CD4-positive, alpha-beta T cell treated with Interleukin-4 for 4 hours (primary cell): Measurements from ENCODE around the gene HDAC11.
"Not testable (repeated sequence)": the region's sequence is repeated elsewhere in the genome, so short reads cannot be mapped to it uniquely, and the experiment has no call there.

Experiments used
- DNase-seq: peaks from one replicate; pipeline ENCODE4 v3.0.0-alpha.2; 2020

Gene HDAC11

DNA sequence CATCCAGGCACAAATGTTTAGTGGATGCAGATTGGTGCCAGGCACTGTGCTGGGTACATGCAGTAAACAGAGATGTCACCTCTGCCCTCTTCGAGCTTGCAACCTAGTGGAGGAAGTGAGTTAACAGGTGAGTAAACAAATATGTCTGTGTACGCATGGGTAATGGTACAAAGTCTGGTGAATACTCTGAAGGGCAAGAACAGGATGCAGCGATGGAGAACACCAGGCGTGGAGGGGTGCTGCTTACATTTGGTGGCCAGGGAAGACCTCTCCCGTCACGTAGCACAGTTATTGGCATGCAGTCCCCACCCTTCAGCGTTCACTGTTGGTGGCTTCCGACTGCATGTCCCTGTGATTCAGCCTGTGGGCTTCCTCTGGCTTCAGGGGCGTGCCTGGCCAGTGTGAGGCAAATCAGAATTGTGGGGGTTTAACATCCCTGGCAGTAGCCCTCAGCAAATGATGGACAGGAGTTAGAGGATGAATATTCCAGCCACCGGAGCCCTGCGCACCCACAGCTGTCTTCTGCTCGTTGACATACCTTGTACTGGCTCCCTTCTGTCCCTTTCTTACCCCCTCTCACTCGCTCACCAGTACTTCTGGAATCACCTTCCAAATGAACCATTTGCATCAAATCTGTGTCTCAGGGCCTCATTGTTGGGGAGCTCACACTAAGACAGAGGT, 9.1 kb upstream of the HDAC11 start:
- DNase-seq, result no peak

DNA sequence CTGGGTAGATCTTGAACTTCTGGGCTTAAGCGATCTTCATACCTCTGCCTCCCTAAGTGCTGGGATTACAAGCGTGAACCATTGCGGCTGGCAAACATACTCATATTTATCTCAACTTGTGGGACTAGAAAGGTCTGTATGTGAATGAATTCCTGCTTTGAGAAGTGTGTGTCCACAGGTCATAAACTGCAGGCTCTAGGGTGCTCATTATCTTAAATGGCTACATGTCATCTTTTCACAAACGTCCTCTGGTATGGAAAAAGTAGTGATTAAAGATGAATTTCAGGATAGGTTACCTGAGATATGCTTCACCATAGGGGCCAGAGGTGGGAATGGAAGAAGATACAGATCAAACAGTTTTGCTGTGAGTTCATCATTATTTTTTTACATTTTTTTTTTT, 7.8 kb upstream of the HDAC11 start:
- DNase-seq, result no peak

DNA sequence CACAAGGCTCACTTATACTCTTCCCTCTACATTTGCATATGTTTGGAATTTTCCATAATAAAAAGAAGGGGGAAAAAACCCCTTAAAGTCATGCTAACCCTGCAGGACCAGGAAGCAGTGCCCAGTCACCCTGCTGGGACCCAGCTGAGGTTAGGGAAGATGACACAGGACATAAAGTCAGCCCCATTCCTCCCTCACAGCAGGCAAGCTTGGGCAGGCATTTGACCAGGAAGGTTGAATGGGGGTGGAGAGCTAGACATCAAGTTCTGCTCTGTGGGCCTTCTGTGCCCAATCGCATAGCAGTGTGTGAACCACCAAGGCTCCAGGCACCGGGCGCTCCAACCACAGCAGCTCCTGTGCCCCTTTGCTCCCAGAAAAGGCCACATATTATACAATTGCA, 7.1 kb upstream of the HDAC11 start:
- no peak for DNase-seq

DNA sequence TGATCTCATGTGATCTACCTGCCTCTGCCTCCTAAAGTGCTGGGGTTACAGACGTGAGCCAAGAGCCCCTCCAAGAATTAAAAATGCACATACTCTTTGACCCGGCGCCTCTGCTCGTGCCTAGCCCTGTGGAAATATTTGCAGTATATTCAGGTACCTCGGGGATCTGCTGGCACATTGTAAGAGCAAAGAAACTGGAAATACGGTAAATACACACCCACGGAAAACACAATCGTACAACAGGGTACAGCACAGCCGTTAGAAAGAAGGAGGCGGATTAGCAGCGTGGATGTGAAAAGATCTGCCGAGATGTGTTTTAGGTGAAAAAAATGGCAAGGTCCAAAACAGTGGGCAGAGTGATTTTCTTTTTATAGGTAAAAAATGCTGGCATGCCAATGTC, 6.1 kb upstream of the HDAC11 start:
- DNase-seq, result no peak

DNA sequence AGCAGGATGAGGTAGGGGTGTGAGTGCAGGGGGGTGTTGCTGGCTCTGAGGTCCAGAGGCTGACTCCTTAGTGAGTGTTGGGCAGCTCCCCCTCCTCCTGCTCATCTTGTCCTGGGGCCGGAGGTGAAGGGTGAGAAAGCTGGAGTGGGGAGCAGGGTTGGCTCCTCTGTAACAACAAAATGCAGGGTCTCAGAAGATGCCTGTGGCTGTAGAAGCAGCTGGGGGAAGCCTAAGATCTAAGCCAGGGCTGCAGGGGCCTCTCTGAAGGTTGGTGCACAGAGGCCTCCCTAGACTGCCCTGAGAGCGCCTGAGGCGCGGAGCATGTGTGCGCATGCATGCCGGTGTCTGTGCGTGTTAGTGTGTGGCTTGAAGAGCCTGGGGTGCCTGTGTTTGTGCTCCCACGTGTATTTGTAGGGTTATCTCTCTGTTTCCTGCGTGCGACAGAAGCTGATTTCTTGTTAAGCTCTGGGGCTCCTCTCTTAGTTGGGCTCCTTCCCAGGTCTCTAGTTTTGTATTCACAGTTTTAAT, 5.3 kb upstream of the HDAC11 start:
- DNase-seq, result no peak

DNA sequence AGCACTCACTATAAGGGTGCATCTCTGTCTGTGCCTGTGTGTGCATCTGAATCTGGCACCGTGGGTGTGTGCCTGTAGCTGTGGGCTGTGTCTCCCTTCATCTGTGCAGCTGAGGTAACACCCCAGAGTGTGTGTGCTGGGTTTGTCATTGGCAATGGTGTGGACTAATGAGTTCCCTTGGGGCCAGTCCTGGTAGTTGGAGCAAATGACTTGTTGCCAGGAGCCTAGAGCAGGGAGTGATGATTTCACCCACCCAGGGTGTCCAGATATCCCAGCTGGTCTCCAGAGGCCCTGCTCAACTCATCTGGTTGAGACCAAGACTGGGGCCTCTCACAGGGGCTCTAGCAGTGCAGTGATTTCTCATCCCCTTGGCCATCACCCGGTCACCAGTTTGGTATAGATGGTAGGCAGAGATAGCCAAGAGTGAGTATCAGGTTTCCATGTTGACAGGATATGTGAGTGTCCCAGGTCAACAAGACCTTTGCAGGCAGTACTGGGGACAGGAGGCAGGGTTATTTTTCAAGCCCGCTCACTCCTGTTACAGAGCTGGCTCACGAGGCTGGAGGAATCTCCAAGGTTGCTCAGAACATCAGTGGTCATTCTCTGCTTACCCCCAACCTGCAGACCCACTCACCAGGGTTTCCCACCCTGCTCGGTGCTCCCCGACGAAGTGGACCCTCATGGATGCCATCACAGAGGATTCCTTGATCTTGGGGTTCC, 4.1 kb upstream of the HDAC11 start:
- DNase-seq, result no peak

DNA sequence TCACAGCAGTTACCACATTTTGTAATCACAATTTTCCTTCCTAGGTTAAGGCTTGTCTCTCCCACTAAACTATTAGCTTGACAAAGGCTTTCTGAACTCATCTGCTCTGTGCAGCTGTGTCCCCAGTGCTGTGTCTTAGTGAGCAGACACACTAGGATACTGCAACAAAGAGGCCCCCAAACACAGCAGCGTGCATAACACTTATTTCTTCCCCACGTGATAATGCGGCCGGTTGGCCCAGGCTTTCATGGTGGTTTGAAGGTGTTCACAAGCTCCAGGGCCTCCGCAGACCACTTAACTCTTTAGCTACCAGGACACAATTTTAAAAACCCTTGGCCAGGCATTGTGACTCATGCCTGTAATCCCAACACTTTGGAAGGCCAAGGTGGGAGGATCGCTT, 2.2 kb upstream of the HDAC11 start:
- DNase-seq, result no peak

DNA sequence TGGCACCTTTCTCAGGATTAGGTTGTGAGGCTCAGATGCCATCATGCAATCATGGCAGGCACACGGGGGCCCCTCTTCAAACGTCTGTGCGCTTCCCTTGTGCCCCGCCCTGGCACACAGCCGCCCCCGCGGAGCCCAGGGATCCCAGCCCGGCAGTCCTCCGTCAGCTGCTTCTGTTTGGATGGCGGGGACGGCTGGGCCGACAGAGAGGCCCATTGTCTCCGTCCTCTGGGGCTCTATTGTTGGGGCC, 849 bp upstream of the HDAC11 start:
- DNase-seq, result no peak

DNA sequence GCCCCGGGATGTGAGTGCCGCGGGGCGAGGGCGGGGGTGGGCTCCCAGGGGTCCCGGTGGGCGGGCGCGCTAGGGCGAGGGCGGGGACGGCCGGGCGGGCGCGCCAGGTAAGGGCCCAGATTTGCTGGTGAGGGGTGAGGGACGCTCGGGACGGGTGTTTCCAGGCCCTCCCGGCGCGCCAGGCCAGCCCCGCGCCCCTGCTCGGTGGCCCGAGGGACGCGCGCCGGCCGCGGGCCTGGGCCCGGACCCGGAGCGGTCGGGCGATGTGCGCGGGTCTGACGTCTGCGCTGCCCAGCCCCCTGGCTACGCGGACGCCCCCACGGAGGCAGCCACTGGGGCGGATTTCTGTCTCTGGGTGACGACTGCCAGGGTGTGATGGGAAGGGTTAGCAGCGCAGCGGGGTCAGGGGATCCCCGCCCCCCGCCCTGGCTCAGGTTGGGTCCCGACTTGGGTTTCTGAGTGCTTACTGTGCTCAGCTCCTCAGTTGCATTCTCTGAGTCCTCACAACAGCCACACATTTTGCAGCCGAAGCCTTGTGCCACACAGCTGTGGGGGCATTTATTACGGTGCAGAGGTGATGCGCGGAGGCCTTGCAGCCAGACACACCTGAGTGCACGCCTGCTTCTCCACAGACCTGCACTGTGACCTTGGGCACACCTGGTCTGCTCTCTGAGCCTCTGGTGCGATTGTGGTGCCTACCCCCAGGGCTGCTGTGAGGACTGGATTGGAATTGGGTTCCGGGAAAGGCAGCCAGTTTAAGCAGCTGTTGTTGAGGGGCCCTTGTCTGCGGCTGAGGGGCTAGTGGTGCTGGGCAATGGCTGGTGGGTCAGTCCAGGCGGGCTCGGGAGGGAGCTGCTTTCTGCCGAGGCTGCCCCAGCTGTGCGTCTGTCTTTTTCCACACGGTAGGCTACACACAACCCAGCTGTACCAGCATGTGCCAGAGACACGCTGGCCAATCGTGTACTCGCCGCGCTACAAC, 523 bp downstream of the HDAC11 start:
- peak; percentile 17 for DNase-seq

DNA sequence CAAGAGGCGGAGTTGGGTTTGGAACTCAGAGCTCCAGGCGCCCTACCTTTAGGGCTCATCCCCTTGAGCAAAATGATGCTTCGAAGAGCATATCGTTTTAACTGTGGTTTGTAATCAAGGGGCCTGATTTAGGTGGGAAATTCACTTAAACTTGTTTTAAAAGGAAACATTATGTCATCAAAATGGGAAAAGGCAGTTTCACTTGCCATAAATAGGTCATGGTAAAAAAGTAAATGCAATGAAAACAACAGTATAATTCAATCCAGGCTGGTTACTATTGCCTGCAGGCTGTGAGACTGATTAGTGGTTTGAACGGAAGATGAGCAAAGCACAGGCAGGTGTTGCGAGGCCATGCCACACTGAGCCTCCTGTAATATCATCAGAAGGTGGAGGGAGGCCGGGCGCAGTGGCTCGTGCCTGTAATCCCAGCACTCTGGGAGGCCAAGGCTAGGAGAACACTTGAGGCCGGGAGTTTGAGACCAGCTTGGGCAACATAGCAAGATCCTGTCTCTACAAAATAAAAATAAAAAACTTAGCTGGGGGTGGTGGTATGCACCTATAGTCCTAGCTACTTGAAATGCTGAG, 2.1 kb downstream of the HDAC11 start:
- no peak for DNase-seq

DNA sequence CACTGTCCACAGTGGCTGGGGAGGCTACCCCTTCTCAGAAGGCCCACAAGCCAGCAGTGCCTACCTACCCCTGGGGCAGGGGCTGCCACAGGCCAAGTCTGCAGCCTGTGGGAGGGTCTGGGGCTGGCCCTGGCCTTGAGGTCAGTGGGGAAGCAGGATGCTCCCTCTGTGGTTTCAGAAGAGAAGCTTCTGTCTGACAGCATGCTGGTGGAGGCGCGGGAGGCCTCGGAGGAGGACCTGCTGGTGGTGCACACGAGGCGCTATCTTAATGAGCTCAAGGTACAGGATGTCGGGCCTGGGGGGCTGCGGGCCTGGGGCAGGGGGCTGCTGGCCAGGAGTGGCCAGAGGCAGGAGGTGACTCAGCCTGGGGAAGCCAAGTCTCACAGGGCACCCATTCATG, 3.2 kb downstream of the HDAC11 start:
- DNase-seq, result no peak

DNA sequence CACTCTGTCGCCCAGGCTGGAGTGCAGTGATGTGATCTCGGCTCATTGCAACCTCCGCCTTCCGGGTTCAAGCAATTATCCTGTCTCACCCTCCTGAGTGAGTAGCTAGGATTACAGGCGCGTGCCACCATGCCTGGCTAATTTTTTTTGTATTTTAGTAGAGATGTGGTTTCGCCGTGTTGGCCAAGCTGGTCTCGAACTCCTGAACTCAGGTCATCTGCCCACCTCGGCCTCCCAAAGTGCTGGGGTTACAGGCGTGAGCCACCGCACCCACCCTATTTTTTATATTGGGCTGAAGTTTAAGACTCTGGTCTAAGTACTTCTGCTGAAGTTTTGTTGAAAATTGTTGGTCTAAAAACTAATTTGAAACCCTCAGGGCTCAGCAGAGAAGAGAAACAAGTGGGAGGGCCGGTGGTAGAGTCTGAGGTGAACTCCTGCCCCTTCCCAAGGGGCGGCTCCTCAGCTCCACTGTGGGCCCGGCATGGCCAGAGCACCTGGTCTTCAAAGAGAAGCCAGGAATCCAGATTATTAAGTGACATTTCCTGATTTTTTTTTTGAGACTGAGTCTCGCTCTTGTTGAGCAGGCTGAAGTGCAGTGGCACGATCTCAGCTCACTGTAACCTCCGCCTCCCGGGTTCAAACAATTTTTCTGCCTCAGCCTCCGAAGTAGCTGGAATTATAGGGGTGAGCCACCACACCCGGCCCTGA, 4.0 kb downstream of the HDAC11 start:
- no peak for DNase-seq

DNA sequence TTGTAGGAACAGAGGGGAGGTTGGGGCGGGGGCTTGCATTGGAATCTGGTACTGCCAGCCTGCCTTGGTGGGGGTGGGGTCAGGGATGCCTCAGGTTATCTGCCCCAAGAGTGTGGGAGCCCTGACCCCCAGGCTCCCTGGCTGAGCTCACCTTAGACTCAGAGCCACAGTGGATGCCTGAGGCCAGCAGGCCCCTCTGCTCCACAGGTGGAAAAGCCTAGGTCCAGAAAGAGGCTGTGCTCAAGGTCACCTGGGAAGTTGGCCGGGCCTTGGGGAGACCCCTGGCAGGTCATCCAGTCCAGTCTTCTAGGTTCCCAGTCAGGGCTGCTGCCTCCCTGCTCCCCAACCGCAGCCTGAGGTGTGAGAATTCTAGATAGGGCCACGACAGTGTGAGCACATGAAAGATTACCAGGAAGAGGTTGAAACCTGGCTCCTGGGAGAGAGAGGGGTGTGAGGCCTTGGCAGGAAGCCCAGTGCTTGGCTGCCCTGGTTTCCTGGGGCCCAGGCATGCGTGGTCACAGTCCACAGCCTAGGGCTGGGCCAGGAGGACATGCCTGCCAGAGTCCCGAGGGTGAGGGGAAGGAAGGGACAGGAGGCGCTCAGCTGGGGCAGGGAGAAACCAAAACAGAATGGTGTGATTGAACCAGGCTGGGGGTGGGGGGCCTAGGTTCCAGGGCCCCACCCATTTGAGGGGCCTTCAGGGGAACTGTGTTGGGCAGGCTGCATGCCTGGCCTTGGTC, 4.9 kb downstream of the HDAC11 start:
- DNase-seq, result no peak

DNA sequence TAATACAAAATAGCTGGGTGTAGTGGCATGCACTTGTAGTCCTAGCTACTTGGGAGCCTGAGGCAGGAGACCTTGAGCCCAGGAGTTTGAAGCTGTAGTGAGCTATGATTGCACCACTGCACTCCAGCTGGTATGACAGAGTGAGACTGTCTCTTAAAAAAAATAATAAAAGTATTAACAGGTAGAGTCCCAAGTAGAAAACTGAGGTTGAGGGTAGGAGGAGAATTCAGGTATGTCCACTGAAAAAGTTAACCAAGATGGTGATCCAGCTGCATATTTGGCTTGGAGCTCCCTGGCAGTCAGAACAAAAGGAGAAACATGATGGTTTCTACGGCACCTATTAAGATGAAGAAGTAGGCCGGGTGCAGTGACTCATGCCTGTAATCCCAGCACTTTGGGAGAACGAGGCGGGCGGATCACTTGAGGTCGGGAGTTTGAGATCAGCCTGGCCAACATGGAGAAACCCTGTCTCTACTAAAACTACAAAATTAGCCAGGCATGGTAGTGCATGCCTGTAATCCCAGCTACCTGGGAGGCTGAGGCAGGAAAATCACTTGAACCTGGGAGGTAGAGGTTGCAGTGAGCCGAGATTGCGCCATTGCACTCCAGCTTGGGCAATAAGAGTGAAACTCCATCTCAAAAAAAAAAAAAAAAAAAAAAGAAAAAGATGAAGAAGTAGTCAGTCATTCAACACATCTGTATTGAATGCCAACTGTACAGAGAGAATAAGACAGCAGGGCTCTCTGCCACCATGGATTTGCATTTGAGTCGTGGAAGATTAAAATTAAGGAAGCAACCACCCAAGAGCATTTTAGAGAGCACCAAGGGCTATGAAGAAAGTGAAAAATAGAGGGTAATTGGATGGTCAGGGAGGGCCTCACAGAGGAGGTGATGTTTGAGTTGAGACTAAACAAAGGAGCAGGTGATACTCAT, 5.8 kb downstream of the HDAC11 start:
- not testable (repeated sequence) for DNase-seq

DNA sequence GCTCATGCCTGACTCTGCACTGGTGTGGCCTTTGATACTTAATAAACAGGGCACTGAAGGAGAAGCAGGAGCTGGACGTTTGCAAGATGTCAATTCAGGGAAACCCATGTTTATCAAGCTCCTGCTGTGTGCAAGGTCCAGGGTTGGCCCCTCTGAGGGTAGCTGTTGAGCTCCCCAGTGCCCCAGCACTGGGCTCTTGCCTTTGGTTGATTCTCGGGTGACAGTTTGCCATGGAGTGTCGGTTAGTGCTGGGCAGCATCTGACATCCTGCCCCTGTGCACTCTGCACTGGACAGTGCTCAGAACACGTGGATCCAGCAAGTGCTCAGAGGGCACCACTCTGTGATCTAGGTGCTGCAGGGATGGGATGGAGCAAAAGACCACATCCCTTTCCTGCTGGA, 7.3 kb downstream of the HDAC11 start:
- DNase-seq, result no peak

DNA sequence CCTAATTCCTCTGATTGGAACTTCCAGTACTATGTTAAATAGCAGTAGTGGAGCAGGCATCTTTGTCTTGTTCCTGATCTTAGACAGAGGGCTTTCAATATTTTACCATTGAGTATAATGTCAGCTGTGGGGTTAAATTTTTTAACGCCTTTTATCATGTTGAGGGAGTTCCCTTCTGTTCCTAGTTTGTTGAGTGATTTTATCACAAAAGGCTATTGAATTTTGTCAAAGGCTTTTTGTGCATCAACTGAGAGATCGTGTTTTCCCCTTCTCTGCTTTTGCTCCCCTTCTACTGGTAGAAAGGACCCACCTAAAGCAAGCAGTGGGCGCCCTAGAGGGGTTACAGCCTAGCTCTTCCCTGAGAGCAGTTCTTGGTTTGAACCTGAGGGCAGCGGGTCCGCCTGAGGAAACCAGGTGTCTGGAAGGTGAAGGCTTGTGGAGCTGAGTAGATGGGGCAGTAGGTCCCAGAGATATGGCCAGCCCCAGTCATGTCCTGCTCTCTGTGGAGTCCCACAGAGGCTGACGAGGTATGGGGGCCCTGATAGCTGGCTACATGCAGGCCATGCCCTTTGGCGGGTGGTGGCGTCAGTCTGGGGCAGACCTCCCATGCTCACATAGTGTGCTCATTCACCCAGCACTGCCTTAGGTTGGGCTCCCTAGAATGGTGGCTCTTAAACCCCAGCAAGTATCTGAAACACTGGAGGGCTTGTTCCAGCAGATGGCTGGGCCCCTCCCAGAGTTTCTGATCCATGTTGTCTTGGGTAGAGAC, 11.3 kb downstream of the HDAC11 start:
- DNase-seq, result no peak

DNA sequence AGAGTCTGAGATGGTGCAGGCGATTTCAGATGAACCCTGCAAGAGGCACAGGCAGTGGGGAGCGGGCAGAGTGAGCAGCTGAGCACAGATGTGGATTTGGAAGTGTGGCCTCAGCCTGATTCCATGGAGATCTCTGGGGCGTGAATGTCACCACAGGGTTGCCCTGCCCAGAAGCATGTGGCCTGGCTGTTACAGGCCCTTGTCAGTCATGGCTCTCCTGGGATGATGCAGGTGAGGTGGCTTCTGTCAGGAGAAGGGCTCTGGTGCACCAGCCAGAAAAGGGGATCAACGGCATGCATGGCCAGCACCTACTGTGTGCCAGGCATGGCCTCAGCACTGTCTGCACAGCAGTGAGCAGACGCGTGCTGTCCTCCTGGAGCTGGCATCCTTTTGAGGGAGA, 11.9 kb downstream of the HDAC11 start:
- no peak for DNase-seq

DNA sequence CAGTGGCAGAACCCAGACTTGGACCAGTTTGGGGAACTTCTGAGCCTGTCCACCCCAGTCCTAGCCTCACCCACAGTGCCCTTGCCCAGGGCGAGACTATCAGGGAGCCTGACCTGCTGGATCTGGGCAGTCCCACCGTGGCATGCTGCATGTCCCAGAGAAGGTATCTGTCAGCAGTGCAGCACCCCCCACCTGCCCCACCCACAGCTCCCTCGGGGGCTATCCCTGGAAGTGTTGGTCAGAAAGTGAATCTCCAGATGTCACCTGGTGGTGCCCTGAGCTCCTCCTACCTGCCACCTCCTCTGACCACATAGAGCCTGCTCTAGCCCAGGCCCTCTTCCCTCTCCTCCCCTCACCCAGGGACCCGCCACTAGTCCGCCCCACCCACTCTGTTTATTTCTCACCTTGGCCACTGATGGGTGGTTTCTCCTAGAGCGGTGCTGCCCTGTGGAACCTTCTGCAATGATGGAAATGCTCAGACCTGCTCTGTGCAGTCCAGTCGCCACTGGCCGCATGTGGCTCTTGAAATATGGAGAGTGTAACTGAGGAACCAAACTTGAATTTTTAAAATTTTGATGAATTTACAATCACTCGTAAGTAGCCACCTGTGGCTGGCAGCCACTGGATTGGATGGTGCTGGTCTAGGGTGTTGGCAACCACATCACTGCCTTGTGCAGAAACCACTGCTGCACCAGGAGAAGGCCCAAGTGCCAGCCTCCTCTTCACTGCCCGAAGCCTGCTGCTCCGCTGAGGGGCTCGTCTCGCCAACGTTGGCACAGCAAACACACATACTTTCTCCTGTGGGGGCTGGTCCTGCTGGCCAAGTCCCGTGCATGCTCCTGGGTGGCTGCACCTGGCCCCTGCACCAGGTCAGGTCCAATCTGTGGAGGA, 13.1 kb downstream of the HDAC11 start:
- DNase-seq, result no peak
